Cardiac muscle cell (in vitro differentiated cells and primary cell): ENCODE results near the gene VSIR. TPM values are rescaled to one million over a fixed set of nuclear protein-coding genes. Genes with fewer than 3 reads are reported as not detected.

Experiments
- DNase-seq, 2 donors: peaks; one replicate each; pipeline versions ENCODE4 v3.0.0 to v3.0.0-alpha.2; 2010 to 2017; ENCODE audit warnings: low read depth in 1 of 2, low spot score in 1 of 2
- H3K27ac ChIP-seq: fragments of 200-600 bp; sonication (generic); 2 replicates; pipeline ENCODE4 v1.5.1; 2016
- H3K27me3 ChIP-seq: fragments of 200-600 bp; sonication (generic); 2 replicates; pipeline ENCODE4 v1.6.0; 2016; ENCODE audit warnings: control low read depth
- H3K36me3 ChIP-seq: fragments of 200-600 bp; sonication (generic); 2 replicates; pipeline ENCODE4 v1.5.1; 2016; ENCODE audit warnings: control low read depth
- H3K4me1 ChIP-seq: fragments of 200-600 bp; sonication (generic); 2 replicates; pipeline ENCODE4 v1.8.1; 2017; ENCODE audit warnings: low read depth, mild to moderate bottlenecking, mixed run types
- H3K4me3 ChIP-seq: fragments of 200-600 bp; sonication (generic); 2 replicates; pipeline ENCODE4 v1.5.1; 2016; ENCODE audit warnings: mild to moderate bottlenecking
- H3K9me3 ChIP-seq: fragments of 200-600 bp; sonication (generic); 2 replicates; pipeline ENCODE4 v1.5.1; 2017; ENCODE audit warnings: low read depth, mild to moderate bottlenecking, control low read depth
- polyA plus RNA-seq: library from polyadenylated mRNA; unstranded; fragments of >200 nt; fragmentation: Nextera tagmentation; extraction: Ambion mirVana; gene quantifications from 2 replicates; pipeline ENCODE4 v1.2.1, GENCODE V29; 2016
- total RNA-seq: library from RNA; depleted of rRNA; stranded (reverse); fragments of >200 nt; gene quantifications from 2 replicates; pipeline ENCODE4 v1.2.3, GENCODE V29; 2016
- TF ChIP-seq, protein P1 (sequence below): IDR thresholded peaks from 2 replicates; pipeline ENCODE4 v1.5.1; 2012; ENCODE audit warnings: low read depth, mild to moderate bottlenecking, low read length

The VSIR gene
- total and polyA plus RNA-seq, 2 experiments from 2014 or later = 1.7 to 1.8 TPM

DNA sequence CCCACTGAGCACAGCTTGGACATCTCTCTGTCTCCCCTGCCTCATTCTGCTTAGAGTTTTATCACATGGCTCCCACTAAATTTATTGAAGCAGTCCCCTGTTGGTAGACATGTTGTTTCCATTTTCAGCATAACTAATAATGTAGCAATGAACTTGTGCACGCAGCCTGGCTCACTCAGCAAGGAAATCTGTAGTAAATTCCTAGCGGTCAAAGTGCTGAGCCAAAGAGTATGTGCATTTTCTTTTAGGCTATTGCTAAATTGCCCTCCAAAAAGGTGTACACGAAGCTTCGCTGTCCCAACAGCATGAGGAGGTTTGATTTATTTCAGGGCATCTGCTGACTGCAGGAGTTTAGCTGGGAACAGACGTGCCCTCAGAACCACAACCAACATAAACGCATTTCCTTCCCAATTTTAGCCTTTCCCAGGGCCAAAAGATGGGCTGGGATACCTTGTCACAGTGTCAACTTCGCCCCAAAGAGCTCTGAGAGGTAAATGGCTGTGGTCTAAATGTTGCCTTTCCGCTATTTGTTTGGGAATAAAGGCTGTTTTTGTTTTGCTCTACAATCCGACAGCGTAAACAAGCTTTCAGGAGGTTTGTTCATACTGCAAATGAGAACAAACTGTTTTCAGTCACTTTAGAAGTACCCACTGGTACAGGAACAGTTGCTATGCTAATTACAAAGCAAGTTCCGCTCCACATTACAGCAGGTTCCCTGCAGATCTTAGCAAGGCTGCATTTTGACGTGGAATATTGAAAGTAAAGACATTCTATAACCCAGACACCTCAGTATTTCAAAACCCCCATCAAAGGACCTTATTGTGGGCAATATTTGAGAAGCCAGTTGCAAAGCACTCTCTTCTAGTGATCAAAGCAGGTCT, 16.8 kb downstream of the VSIR start:
- no peaks in the 10 kb centered on the region for H3K27me3 ChIP-seq
- H3K27ac ChIP-seq = no peak overlapping the region
- H3K9me3 ChIP-seq = no peaks in the 10 kb centered on the region
- TF ChIP-seq, protein P1, sequence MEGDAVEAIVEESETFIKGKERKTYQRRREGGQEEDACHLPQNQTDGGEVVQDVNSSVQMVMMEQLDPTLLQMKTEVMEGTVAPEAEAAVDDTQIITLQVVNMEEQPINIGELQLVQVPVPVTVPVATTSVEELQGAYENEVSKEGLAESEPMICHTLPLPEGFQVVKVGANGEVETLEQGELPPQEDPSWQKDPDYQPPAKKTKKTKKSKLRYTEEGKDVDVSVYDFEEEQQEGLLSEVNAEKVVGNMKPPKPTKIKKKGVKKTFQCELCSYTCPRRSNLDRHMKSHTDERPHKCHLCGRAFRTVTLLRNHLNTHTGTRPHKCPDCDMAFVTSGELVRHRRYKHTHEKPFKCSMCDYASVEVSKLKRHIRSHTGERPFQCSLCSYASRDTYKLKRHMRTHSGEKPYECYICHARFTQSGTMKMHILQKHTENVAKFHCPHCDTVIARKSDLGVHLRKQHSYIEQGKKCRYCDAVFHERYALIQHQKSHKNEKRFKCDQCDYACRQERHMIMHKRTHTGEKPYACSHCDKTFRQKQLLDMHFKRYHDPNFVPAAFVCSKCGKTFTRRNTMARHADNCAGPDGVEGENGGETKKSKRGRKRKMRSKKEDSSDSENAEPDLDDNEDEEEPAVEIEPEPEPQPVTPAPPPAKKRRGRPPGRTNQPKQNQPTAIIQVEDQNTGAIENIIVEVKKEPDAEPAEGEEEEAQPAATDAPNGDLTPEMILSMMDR = no peak
- no peak overlapping the region for H3K4me3 ChIP-seq
- DNase-seq = no peak
- H3K4me1 ChIP-seq = peaks cover 5% of the 10 kb centered on the region
- no peaks in the 10 kb centered on the region for H3K36me3 ChIP-seq

DNA sequence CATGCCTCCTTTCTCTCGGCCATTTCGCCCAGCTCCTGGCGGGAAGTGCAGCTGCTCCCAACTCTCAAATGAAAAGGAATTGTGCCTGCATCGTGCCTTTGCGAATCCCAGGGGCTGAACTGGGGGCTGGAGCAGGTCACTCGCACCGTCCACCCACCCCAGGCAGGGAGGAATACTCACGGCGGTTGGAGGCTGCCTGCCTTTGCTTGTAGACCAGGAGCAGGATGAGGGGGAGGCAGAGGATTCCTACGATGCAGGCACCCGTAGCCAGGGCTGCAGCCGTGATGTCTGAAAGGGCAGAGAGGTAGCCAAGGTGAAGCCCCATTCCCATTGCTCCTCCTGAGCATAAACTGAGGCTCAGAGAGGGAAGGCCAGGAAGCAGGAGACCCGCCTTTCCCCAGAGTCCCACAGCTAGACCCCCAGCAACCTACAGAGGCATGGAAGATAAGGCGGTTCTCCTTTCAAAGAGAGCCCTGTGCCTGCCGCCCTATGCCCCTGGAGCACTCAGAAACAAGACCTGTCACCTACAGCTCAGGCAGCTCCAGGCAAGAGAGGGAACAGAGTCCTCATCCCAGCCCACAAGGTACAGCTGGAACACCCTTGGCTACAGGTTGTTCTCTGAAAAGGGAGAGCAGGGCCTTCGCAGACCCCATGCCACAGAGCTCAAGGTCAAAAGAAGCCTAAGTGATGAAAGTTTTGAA, 18.0 kb downstream of the VSIR start:
- no peaks in the 10 kb centered on the region for H3K27me3 ChIP-seq
- no peak overlapping the region for H3K4me3 ChIP-seq
- H3K36me3 ChIP-seq = no peaks in the 10 kb centered on the region
- peaks cover 5% of the 10 kb centered on the region for H3K4me1 ChIP-seq
- TF ChIP-seq, protein P1 = no peak
- no peak overlapping the region for H3K27ac ChIP-seq
- H3K9me3 ChIP-seq = no peaks in the 10 kb centered on the region
- no peak for DNase-seq

DNA sequence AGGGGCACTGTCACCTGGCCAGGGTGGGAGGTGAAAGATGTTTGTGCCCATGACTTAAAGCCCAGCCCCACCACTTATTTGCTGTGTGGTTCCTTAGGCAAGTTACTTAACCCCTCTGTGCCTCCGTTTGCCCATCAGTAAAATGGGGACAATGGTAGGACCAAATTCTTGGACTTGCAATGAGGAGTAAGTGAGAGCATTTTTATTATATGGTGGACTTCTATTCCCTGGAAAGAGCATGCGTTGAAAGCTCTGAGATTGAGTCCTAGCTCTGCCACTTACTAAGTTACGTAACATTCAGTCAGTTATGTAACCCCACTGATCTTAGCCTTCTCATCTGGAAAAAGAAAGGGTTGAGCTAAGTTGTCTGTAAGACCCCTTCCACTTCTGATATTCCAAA, 18.8 kb downstream of the VSIR start:
- H3K27ac ChIP-seq = no peak overlapping the region
- no peaks in the 10 kb centered on the region for H3K27me3 ChIP-seq
- TF ChIP-seq, protein P1 = no peak
- H3K4me1 ChIP-seq = peaks cover 5% of the 10 kb centered on the region
- no peak for DNase-seq
- H3K36me3 ChIP-seq = no peaks in the 10 kb centered on the region
- H3K4me3 ChIP-seq = no peak overlapping the region
- no peaks in the 10 kb centered on the region for H3K9me3 ChIP-seq

DNA sequence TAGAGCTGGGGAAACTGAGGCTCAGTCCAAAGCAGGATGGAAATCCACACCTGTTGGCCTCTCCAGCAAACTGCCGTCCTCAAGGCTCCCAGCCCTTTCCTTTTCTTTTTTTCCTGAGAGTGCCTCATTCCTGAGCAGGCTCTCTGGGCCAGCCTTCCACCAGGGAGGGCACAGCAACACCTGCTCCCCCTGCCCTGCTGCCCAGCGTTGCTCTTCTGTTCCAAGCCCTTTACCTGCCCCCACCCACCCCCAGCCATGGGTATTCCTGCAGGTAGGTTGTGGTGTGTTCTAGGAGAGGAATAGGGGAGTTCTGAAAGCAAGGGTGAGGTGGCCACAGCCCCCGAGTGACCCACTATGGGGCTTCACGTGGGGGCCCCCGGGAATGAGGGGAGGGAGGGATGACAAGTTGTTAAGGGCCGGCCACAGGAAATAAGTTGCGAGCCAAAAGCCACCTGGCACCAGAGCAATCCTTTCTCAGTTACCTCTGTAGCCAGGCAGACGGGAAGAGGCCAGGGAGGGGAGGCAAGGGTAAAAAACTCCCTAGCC, 19.3 kb downstream of the VSIR start:
- H3K27me3 ChIP-seq = no peaks in the 10 kb centered on the region
- H3K36me3 ChIP-seq = no peaks in the 10 kb centered on the region
- TF ChIP-seq, protein P1 = no peak
- H3K4me3 ChIP-seq = no peak overlapping the region
- no peak overlapping the region for H3K27ac ChIP-seq
- H3K4me1 ChIP-seq = peaks cover 5% of the 10 kb centered on the region
- DNase-seq = no peak
- no peaks in the 10 kb centered on the region for H3K9me3 ChIP-seq

DNA sequence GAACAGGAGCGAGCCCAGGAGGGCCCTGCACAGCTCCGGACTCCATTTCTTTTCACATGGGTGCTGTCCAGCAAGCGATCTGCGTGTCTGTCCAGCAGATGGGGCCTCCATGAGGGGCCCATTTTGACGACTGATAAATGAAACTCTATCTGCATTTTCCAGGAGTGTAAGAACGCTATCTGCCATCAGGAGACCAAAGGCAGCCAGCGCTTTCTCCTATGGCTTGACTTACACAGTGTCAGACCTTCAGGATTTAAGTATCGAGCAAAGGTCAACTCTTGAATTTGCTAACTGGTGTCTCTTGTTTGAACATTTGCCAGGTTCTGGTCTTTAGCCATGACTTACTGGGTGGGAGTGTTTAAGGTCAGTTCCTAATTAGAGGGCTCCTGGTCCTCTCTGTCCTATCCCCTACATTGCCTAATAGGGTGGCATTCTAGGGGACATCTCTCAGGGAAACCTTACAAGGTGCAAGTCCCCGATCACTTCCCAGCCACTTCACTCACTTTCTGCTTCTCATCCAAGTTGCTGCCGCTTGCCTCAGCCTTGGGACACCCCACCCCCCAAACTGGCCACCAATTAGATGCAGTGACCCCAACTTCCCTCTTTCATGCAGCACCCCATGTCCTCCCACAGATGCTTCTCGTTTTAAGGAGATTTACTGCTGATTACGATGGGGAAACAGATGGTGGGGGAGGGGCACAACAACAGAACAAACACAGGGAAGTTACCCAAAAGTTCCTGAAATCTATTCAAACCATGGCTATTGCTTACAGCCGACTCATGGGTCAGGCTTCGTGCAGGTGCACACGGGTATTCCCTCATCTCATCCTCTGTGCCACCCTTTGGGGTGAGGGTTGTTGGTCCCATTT, 20.0 kb downstream of the VSIR start:
- peak in 1 of 2 donors; percentile 37 for DNase-seq
- no peaks in the 10 kb centered on the region for H3K36me3 ChIP-seq
- no peak overlapping the region for H3K4me3 ChIP-seq
- no peaks in the 10 kb centered on the region for H3K9me3 ChIP-seq
- TF ChIP-seq, protein P1 = no peak
- peaks cover 8% of the 10 kb centered on the region for H3K4me1 ChIP-seq
- no peaks in the 10 kb centered on the region for H3K27me3 ChIP-seq
- no peak overlapping the region for H3K27ac ChIP-seq
